SK-N-SH (cell line): ENCODE data around the gene LRRC49. TPM values are rescaled to one million over a fixed set of nuclear protein-coding genes. Genes with fewer than 3 reads are reported as not detected.

Source experiments
- CTCF ChIA-PET: fragments of 300-600, 350-600 bp; formaldehyde crosslinking; extraction: SDS; loops from one replicate; lab custom pipeline; 2021; lab: Yijun Ruan, JAX
- POLR2A ChIA-PET: fragments of 350-600 bp; sonication (Branson Sonifier 250); formaldehyde crosslinking; extraction: SDS; loops from one replicate; lab custom pipeline; 2020; ENCODE audit warnings: antibody characterized with exemption, inconsistent platforms; lab: Yijun Ruan, JAX
- DNase-seq: peaks from one replicate; pipeline ENCODE4 v3.0.0; 2012
- H2AFZ ChIP-seq: fragments of 200-600 bp; sonication (generic); 2 replicates; pipeline ENCODE4 v1.8.1; 2016; ENCODE audit warnings: antibody characterized with exemption, mild to moderate bottlenecking, low read depth
- H3F3A ChIP-seq: fragments of 200-600 bp; sonication (generic); replicated peaks from 2 replicates; pipeline ENCODE3; 2016; ENCODE audit warnings: antibody characterized with exemption, mild to moderate bottlenecking; ENCODE audit not compliant: insufficient read depth
- H3K27ac ChIP-seq, 2 experiments: fragments of 200-500 bp in 1 of 2; fragments of 200-600 bp in 1 of 2; sonication (Bioruptor generic) in 1 of 2; sonication (generic), shearing (Covaris generic) in 1 of 2; 2 replicates each; pipeline versions ENCODE4 v1.5.1 to v1.6.1; 2014 to 2016; ENCODE audit warnings: low read depth in 2 of 2, inconsistent platforms in 1 of 2, low read length in 1 of 2, mild to moderate bottlenecking in 1 of 2, mixed read lengths in 1 of 2
- H3K27me3 ChIP-seq: fragments of 200-600 bp; sonication (generic), shearing (Covaris generic); 2 replicates; pipeline ENCODE4 v1.6.1; 2016; ENCODE audit warnings: mixed run types; ENCODE audit not compliant: insufficient read depth
- H3K36me3 ChIP-seq, 2 experiments: fragments of 200-500 bp in 1 of 2; fragments of 200-600 bp in 1 of 2; sonication (Bioruptor generic) in 1 of 2; sonication (generic) in 1 of 2; replicated peaks in 1 of 2; 2 replicates each; pipeline versions ENCODE3 to v1.5.1; 2014 to 2016; ENCODE audit warnings: low read length in 1 of 2, mild to moderate bottlenecking in 1 of 2; ENCODE audit not compliant: insufficient read depth in 2 of 2, control insufficient read depth in 1 of 2
- H3K4me1 ChIP-seq, 2 experiments: fragments of 200-500 bp in 1 of 2; fragments of 200-600 bp in 1 of 2; sonication (Bioruptor generic) in 1 of 2; sonication (generic), shearing (Covaris generic) in 1 of 2; 2 replicates each; pipeline versions ENCODE4 v1.5.1 to v1.6.1; 2014 to 2016; ENCODE audit warnings: low read depth in 1 of 2, low read length in 1 of 2, mixed run types in 1 of 2; ENCODE audit not compliant: insufficient read depth in 2 of 2, control insufficient read depth in 1 of 2
- H3K4me2 ChIP-seq: fragments of 200-600 bp; sonication (generic), shearing (Covaris generic); 2 replicates; pipeline ENCODE4 v1.6.1; 2017; ENCODE audit warnings: mixed run types
- H3K4me3 ChIP-seq, 2 experiments: fragments of 200-500 bp in 1 of 2; fragments of 200-600 bp in 1 of 2; sonication (Bioruptor generic) in 1 of 2; sonication (generic), shearing (Covaris generic) in 1 of 2; 2 replicates each; pipeline versions ENCODE4 v1.5.1 to v1.8.1; 2014 to 2016; ENCODE audit warnings: low read depth in 2 of 2, inconsistent platforms in 1 of 2, low read length in 1 of 2, mild to moderate bottlenecking in 1 of 2, mixed read lengths in 1 of 2, moderate library complexity in 1 of 2
- H3K79me2 ChIP-seq: fragments of 200-600 bp; sonication (generic); 2 replicates; pipeline ENCODE4 v1.8.1; 2017; ENCODE audit warnings: mild to moderate bottlenecking; ENCODE audit not compliant: insufficient read depth
- H3K9ac ChIP-seq: fragments of 200-600 bp; sonication (generic); 2 replicates; pipeline ENCODE4 v1.6.1; 2017; ENCODE audit warnings: mixed run types
- H3K9me2 ChIP-seq: fragments of 200-600 bp; sonication (generic); 2 replicates; pipeline ENCODE4 v1.6.1; 2017; ENCODE audit warnings: mixed run types
- H3K9me3 ChIP-seq: fragments of 200-600 bp; sonication (generic); 2 replicates; pipeline ENCODE4 v1.6.1; 2017; ENCODE audit warnings: mixed run types, mild to moderate bottlenecking, moderate library complexity
- H4K20me1 ChIP-seq: fragments of 200-600 bp; sonication (generic); 2 replicates; pipeline ENCODE4 v1.6.1; 2017; ENCODE audit warnings: mild to moderate bottlenecking, mixed run types; ENCODE audit not compliant: insufficient read depth
- CHD2 ChIP-seq: fragments of 150-350 bp; IDR thresholded peaks from 2 replicates; pipeline ENCODE4 v1.6.1; 2018; ENCODE audit warnings: low read length; ENCODE audit not compliant: partially characterized antibody
- EP300 ChIP-seq, 2 experiments: IDR thresholded peaks; 2 replicates each; pipeline versions ENCODE4 v1.4.0 to v1.6.1; 2012; ENCODE audit warnings: borderline replicate concordance in 1 of 2, low read depth in 1 of 2, low read length in 1 of 2
- EZH2phosphoT487 ChIP-seq: fragments of 200-600 bp; sonication (generic); IDR thresholded peaks from 2 replicates; pipeline ENCODE4 v1.6.1; 2017; ENCODE audit warnings: low read depth, mixed run types, mild to moderate bottlenecking, antibody characterized with exemption, moderate library complexity, borderline replicate concordance
- FOSL2 ChIP-seq: IDR thresholded peaks from 2 replicates; pipeline ENCODE4 v1.4.0; 2012; ENCODE audit warnings: low read depth, mild to moderate bottlenecking, moderate library complexity, borderline replicate concordance
- FOXM1 ChIP-seq: IDR thresholded peaks from 2 replicates; pipeline ENCODE4 v1.4.0; 2012; ENCODE audit warnings: low read depth, mild to moderate bottlenecking
- MEF2A ChIP-seq: IDR thresholded peaks from 2 replicates; pipeline ENCODE4 v1.4.0; 2012; ENCODE audit warnings: low read depth, borderline replicate concordance
- MXI1 ChIP-seq: IDR thresholded peaks from 2 replicates; pipeline ENCODE4 v1.6.1; 2012; ENCODE audit warnings: mild to moderate bottlenecking, low read depth, low read length, improper control_type of control experiment
- POLR2AphosphoS5 ChIP-seq: IDR thresholded peaks from 2 replicates; pipeline ENCODE4 v1.6.1; 2012; ENCODE audit warnings: low read depth, low read length
- RCOR1 ChIP-seq: fragments of 150-350 bp; IDR thresholded peaks from 2 replicates; pipeline ENCODE4 v1.6.1; 2017; ENCODE audit warnings: antibody characterized with exemption, low read length
- RXRA ChIP-seq: IDR thresholded peaks from 2 replicates; pipeline ENCODE4 v1.4.0; 2012; ENCODE audit warnings: low read depth, mild to moderate bottlenecking, borderline replicate concordance
- SIN3A ChIP-seq: IDR thresholded peaks from 2 replicates; pipeline ENCODE4 v1.6.1; 2012; ENCODE audit warnings: low read depth, mild to moderate bottlenecking, low read length, moderate library complexity, borderline replicate concordance
- SMC3 ChIP-seq: IDR thresholded peaks from 2 replicates; pipeline ENCODE4 v1.6.1; 2012; ENCODE audit warnings: low read depth, low read length, improper control_type of control experiment
- TAF1 ChIP-seq: IDR thresholded peaks from 2 replicates; pipeline ENCODE4 v1.6.1; 2012; ENCODE audit warnings: low read depth, mild to moderate bottlenecking, low read length, moderate library complexity, borderline replicate concordance
- TEAD4 ChIP-seq: IDR thresholded peaks from 2 replicates; pipeline ENCODE4 v1.4.0; 2012; ENCODE audit warnings: mild to moderate bottlenecking, borderline replicate concordance; ENCODE audit not compliant: insufficient read depth
- YY1 ChIP-seq: IDR thresholded peaks from 2 replicates; pipeline ENCODE4 v1.4.0; 2012; ENCODE audit warnings: low read depth, mild to moderate bottlenecking
- WGBS: methylation state at CpG from one replicate; pipeline ENCODE4 v1.1.6; 2017; ENCODE audit warnings: low lambda C conversion rate; 5-methylcytosine and 5-hydroxymethylcytosine counted together
- polyA plus RNA-seq, 3 experiments: library from polyadenylated mRNA; depleted of rRNA; stranded (reverse); fragments of >200 nt; gene quantifications; 2 replicates each; pipeline ENCODE4 v1.2.3, GENCODE V29; 2012
- TF ChIP-seq, protein P1 (sequence below): fragments of 200-600 bp; sonication (generic); IDR thresholded peaks from 2 replicates; pipeline ENCODE4 v1.6.1; 2017; ENCODE audit warnings: antibody characterized with exemption, mild to moderate bottlenecking, moderate library complexity
- TF ChIP-seq, protein P2 (sequence below): IDR thresholded peaks from 2 replicates; pipeline ENCODE4 v1.4.0; 2012; ENCODE audit warnings: low read depth, borderline replicate concordance
- TF ChIP-seq, protein P3 (sequence below): IDR thresholded peaks from 2 replicates; pipeline ENCODE4 v1.4.0; 2012; ENCODE audit warnings: low read depth, borderline replicate concordance
- TF ChIP-seq, protein P4 (sequence below): IDR thresholded peaks from 2 replicates; pipeline ENCODE4 v1.4.0; 2012; ENCODE audit warnings: low read depth

Gene LRRC49
- polyA plus RNA-seq, 1 of the 3 experiments (the other 2 are of a cell fraction): 7.2 TPM

DNA sequence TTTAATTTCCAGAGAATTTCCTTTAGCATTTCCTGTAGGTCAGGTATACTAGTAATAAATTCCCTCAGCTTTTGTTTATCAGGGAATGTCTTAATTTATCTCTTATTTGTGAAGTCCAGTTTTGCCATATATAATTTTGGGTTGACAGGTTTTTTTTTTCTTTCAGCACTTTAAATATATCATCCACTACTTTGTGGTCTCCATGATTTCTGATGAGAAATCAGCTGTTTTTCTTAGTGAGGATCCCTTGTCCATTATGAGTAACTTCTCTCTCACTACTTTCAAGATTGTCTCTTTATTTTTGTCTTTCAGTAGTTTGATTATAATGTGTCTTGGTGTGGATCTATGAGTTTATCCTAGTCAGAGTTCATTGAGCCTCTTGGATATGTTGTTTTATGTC is 105.7 kb downstream of the LRRC49 start:
- H3K4me2 ChIP-seq: no peak overlapping the region
- peaks cover 5 to 38% of the 10 kb centered on the region in 2 experiments for H3K36me3 ChIP-seq
- H3K9me3 ChIP-seq: peaks cover 20% of the 10 kb centered on the region; the same call in 1 of the 2 replicates
- H2AFZ ChIP-seq: no peak overlapping the region
- H3K79me2 ChIP-seq: no peaks in the 10 kb centered on the region
- TF ChIP-seq RCOR1: no peak
- TF ChIP-seq TEAD4: no peak
- TF ChIP-seq, protein P1, sequence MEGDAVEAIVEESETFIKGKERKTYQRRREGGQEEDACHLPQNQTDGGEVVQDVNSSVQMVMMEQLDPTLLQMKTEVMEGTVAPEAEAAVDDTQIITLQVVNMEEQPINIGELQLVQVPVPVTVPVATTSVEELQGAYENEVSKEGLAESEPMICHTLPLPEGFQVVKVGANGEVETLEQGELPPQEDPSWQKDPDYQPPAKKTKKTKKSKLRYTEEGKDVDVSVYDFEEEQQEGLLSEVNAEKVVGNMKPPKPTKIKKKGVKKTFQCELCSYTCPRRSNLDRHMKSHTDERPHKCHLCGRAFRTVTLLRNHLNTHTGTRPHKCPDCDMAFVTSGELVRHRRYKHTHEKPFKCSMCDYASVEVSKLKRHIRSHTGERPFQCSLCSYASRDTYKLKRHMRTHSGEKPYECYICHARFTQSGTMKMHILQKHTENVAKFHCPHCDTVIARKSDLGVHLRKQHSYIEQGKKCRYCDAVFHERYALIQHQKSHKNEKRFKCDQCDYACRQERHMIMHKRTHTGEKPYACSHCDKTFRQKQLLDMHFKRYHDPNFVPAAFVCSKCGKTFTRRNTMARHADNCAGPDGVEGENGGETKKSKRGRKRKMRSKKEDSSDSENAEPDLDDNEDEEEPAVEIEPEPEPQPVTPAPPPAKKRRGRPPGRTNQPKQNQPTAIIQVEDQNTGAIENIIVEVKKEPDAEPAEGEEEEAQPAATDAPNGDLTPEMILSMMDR: no peak
- TF ChIP-seq, protein P2, sequence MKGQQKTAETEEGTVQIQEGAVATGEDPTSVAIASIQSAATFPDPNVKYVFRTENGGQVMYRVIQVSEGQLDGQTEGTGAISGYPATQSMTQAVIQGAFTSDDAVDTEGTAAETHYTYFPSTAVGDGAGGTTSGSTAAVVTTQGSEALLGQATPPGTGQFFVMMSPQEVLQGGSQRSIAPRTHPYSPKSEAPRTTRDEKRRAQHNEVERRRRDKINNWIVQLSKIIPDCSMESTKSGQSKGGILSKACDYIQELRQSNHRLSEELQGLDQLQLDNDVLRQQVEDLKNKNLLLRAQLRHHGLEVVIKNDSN: no peak
- TF ChIP-seq MEF2A: no peak
- TF ChIP-seq SIN3A: no peak
- no peak for TF ChIP-seq CHD2
- ChIA-PET CTCF (no interaction called here), POLR2A (no interaction called here)
- H3K4me3 ChIP-seq: no peak overlapping the region
- no peaks in the 10 kb centered on the region for H3K9me2 ChIP-seq
- no peak for DNase-seq
- no peak overlapping the region for H3K9ac ChIP-seq
- peaks cover 0 to 3% of the 10 kb centered on the region in 2 experiments; a peak in 1 of 4 replicates for H3K4me1 ChIP-seq
- H4K20me1 ChIP-seq: no peaks in the 10 kb centered on the region
- no peaks in the 10 kb centered on the region for H3K27me3 ChIP-seq
- no peak overlapping the region for H3K27ac ChIP-seq
- H3F3A ChIP-seq: peaks cover 11% of the 10 kb centered on the region

DNA sequence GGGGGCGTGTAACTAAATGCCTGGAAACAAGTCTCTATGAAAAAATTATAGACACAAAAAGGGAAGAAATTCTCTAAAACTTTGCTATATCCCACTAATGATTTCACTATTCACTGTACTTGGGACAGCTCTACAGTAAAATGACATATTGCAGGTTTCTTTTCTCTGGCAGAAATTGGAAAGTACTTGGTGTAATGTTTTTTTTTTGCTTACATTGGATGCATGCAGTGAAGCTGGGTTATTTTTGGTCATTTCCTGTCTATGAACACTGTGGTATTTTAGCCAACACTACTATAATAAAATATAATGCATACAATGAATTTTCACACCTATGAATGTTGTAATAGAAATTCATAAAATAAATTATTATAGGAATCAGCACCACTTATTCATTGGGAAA is 109.7 kb downstream of the LRRC49 start:
- no peak for DNase-seq
- POLR2A ChIA-PET: no interaction called here

More for the DNA sequence above, 109.7 kb downstream of the LRRC49 start:
- Histone ChIP-seq H3K9me3 (peaks cover 20% of the 10 kb centered on the region; the same call in 1 of the 2 replicates), H3K9ac (no peak overlapping the region), H3K4me2 (no peak overlapping the region), H3K27me3 (no peaks in the 10 kb centered on the region), H3K27ac (peak overlapping the region in 1 of 2 experiments; percentile 48; a peak in 2 of 4 replicates), H2AFZ (no peak overlapping the region), H3K4me1 (peaks cover 0 to 3% of the 10 kb centered on the region in 2 experiments; a peak in 1 of 4 replicates), H3K9me2 (no peaks in the 10 kb centered on the region), H3K36me3 (peaks cover 3 to 33% of the 10 kb centered on the region in 2 experiments), H3K79me2 (no peaks in the 10 kb centered on the region), H3K4me3 (no peak overlapping the region), H4K20me1 (no peaks in the 10 kb centered on the region), H3F3A (peaks cover 11% of the 10 kb centered on the region)
- TF ChIP-seq RXRA: no peak
- TF ChIP-seq POLR2AphosphoS5: no peak
- TF ChIP-seq YY1: no peak
- no peak for TF ChIP-seq SMC3
- TF ChIP-seq, protein P2: no peak
- TF ChIP-seq TAF1: no peak
- no peak for TF ChIP-seq FOXM1
- TF ChIP-seq, protein P3, sequence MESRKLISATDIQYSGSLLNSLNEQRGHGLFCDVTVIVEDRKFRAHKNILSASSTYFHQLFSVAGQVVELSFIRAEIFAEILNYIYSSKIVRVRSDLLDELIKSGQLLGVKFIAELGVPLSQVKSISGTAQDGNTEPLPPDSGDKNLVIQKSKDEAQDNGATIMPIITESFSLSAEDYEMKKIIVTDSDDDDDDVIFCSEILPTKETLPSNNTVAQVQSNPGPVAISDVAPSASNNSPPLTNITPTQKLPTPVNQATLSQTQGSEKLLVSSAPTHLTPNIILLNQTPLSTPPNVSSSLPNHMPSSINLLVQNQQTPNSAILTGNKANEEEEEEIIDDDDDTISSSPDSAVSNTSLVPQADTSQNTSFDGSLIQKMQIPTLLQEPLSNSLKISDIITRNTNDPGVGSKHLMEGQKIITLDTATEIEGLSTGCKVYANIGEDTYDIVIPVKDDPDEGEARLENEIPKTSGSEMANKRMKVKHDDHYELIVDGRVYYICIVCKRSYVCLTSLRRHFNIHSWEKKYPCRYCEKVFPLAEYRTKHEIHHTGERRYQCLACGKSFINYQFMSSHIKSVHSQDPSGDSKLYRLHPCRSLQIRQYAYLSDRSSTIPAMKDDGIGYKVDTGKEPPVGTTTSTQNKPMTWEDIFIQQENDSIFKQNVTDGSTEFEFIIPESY: no peak
- TF ChIP-seq EZH2phosphoT487: no peak
- no peak for TF ChIP-seq EP300 (IDR thresholded peaks at IDR 0.05; ENCODE audit: borderline replicate concordance in 1 of 2, low read depth in 1 of 2, low read length in 1 of 2)
- TF ChIP-seq, protein P4, sequence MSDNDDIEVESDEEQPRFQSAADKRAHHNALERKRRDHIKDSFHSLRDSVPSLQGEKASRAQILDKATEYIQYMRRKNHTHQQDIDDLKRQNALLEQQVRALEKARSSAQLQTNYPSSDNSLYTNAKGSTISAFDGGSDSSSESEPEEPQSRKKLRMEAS: no peak
- no peak for TF ChIP-seq MXI1
- TF ChIP-seq FOSL2: no peak
- TF ChIP-seq TEAD4: no peak
- CTCF ChIA-PET: interaction anchor here (1.5 kb wide), 1 partner anchor 441 kb away, joined by 5 read pairs; no protein-coding TSS in a partner anchor
- WGBS: 70% methylated on average over 1 of the region's 1 CpG
